ENCODE results near the gene TMSB15C. TPM values are rescaled to one million over a fixed set of nuclear protein-coding genes. Genes with fewer than 3 reads are reported as not detected.
"Not testable (repeated sequence)": the region's sequence is repeated elsewhere in the genome, so short reads cannot be mapped to it uniquely, and the experiment has no call there.

The TMSB15C gene
- total RNA-seq: 19.7 TPM
- 1.4 TPM for polyA plus RNA-seq

GRCh38 chrX:104075778-104076445 lies at the start of gene TMSB15C:
Gene TMSB15C (minus strand): TSS chrX:104076236.
- not testable (repeated sequence) for H3K36me3 ChIP-seq (ENCODE audit: insufficient read depth); H3K4me3 ChIP-seq (ENCODE audit: low read depth, low read length); H3K4me1 ChIP-seq (ENCODE audit: insufficient read depth); H3K27ac ChIP-seq (ENCODE audit: low read depth); DNase-seq (ENCODE audit: extremely low spot score)
- WGBS: no CpG with 5 or more reads among the region's 46 CpGs

- 80% methylated on average over 5 of the region's 5 CpGs for WGBS
- Histone ChIP-seq H3K4me3 (ENCODE audit: low read depth, low read length) (no peak overlapping the region), H3K4me1 (ENCODE audit: insufficient read depth) (no peaks in the 10 kb centered on the region), H3K27ac (ENCODE audit: low read depth) (no peak overlapping the region), H3K36me3 (ENCODE audit: insufficient read depth) (no peaks in the 10 kb centered on the region)
- no peak for DNase-seq (ENCODE audit: extremely low spot score)
Measured at GRCh38 chrX:104122829-104123228, 46.8 kb upstream of the TMSB15C start.

DNA sequence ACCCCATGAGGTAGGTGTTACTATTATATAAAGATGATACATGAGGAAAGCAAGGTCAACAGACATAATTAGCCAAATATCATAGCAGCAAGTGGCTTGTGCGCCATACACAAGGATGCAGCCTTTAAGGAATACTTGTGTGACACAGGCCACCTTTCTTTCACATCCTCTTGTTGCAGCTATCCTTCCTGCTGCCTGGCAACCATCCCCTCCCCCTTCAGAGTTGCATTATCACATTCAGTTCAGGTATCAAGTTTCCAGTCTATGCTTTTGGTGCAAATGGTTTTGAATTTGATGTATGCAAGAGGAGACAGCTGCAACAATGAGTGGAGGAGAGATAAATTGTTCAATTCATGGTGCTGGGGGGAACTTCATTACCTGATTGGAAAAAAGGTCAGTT lies 42.7 kb upstream of the TMSB15C start:
- 86% methylated on average over 1 of the region's 1 CpG for WGBS
- Histone ChIP-seq H3K27ac (ENCODE audit: low read depth) (no peak overlapping the region), H3K36me3 (ENCODE audit: insufficient read depth) (no peaks in the 10 kb centered on the region), H3K4me3 (ENCODE audit: low read depth, low read length) (no peak overlapping the region), H3K4me1 (ENCODE audit: insufficient read depth) (no peaks in the 10 kb centered on the region)
- DNase-seq (ENCODE audit: extremely low spot score): no peak

GRCh38 chrX:104117759-104118158 lies 41.7 kb upstream of the TMSB15C start:
- DNase-seq (ENCODE audit: extremely low spot score): no peak
- Histone ChIP-seq H3K4me1 (ENCODE audit: insufficient read depth) (no peaks in the 10 kb centered on the region), H3K4me3 (ENCODE audit: low read depth, low read length) (no peak overlapping the region), H3K36me3 (ENCODE audit: insufficient read depth) (no peaks in the 10 kb centered on the region), H3K27ac (ENCODE audit: low read depth) (no peak overlapping the region)

GRCh38 chrX:104113222-104113965 lies 37.4 kb upstream of the TMSB15C start:
- no peak overlapping the region for H3K27ac ChIP-seq (ENCODE audit: low read depth)
- DNase-seq (ENCODE audit: extremely low spot score): peak; percentile 45
- 6% methylated on average over 23 of the region's 24 CpGs for WGBS

DNA sequence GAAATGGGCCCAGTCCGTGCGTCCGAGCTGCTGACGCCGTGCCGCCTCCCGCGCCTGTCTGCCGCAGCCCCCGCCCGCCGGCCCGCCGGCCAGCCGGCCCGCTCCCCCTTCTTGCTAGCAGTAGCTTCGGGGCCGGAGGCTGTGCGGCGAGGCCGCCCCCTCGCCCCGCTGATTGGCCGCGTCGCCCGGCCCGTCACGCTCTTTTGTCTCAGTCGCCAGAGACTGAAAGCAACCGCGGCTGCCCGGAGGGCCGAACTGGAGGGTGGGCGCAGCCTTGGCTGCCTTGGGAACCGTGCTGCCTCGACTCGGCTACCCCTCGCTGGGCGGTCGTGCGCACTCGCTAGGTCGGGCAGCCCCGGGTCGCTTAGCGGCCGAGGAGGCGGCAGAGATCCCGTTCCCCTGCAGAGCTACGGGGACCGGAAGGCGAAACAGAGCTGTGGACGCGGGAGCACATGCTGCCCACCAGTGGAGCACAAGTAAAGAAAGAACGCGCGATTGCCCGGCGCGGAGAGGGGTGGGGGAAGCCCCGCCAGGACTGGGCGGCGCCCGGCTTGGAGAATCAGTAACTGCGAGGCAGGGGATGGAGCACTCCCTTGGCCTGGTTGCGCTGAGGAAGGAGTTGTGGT lies 36.4 kb upstream of the TMSB15C start, which contains the start of gene ZCCHC18:
TSS of gene ZCCHC18 (plus strand) at position 198 of the 626 bp plus-strand sequence. CDS start 1,589 bp downstream, outside the sequence.
- Histone ChIP-seq H3K4me3 (ENCODE audit: low read depth, low read length) (peak within 1 kb of the TSS; percentile 58), H3K4me1 (ENCODE audit: insufficient read depth) (no peaks in the 10 kb centered on the region), H3K27ac (ENCODE audit: low read depth) (peak within 1 kb of the TSS; percentile 41), H3K36me3 (ENCODE audit: insufficient read depth) (no peaks in the 10 kb centered on the region)
- under 1% methylated on average over 64 of the region's 67 CpGs for WGBS
- no peak for DNase-seq (ENCODE audit: extremely low spot score)

More at GRCh38 chrX:104113222-104113965, 37.4 kb upstream of the TMSB15C start:
- Histone ChIP-seq H3K36me3 (ENCODE audit: insufficient read depth) (no peaks in the 10 kb centered on the region), H3K4me1 (ENCODE audit: insufficient read depth) (no peaks in the 10 kb centered on the region), H3K4me3 (ENCODE audit: low read depth, low read length) (peak overlapping the region; percentile 58)

GRCh38 chrX:104110491-104111240 lies 34.6 kb upstream of the TMSB15C start:
- H3K36me3 ChIP-seq (ENCODE audit: insufficient read depth); DNase-seq (ENCODE audit: extremely low spot score); H3K4me3 ChIP-seq (ENCODE audit: low read depth, low read length); H3K27ac ChIP-seq (ENCODE audit: low read depth); H3K4me1 ChIP-seq (ENCODE audit: insufficient read depth): not testable (repeated sequence)
- WGBS: 70% methylated on average over 6 of the region's 6 CpGs

DNA sequence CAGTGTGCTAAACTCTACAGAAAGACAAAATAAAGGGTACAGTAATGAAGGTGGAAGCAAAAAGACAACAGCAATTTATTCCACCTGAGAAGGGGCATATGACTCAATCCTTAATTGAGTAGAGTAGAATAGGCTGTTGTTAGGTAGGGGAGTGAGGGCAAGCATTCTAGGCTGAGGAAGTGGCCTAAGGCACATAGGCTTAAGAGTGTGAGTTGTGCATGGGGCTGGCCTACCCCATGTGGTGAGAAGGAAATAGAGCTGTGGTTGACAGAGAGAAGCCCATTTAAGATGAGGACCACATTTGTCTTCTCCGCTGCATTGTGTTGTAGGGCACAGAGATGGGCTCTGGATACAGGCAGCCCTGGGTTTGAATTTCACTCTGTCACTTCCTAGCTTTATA lies 32.9 kb upstream of the TMSB15C start:
- no peaks in the 10 kb centered on the region for H3K4me1 ChIP-seq (ENCODE audit: insufficient read depth)
- no peak for DNase-seq (ENCODE audit: extremely low spot score)
- no peaks in the 10 kb centered on the region for H3K36me3 ChIP-seq (ENCODE audit: insufficient read depth)
- 90% methylated on average over 1 of the region's 1 CpG for WGBS
- H3K27ac ChIP-seq (ENCODE audit: low read depth): no peak overlapping the region
- no peak overlapping the region for H3K4me3 ChIP-seq (ENCODE audit: low read depth, low read length)

- DNase-seq (ENCODE audit: extremely low spot score): no peak
- Histone ChIP-seq H3K36me3 (ENCODE audit: insufficient read depth) (no peaks in the 10 kb centered on the region), H3K27ac (ENCODE audit: low read depth) (no peak overlapping the region), H3K4me3 (ENCODE audit: low read depth, low read length) (no peak overlapping the region), H3K4me1 (ENCODE audit: insufficient read depth) (no peaks in the 10 kb centered on the region)
- WGBS: 79% methylated on average over 11 of the region's 11 CpGs
Measured at GRCh38 chrX:104105330-104106262, 29.6 kb upstream of the TMSB15C start.

DNA sequence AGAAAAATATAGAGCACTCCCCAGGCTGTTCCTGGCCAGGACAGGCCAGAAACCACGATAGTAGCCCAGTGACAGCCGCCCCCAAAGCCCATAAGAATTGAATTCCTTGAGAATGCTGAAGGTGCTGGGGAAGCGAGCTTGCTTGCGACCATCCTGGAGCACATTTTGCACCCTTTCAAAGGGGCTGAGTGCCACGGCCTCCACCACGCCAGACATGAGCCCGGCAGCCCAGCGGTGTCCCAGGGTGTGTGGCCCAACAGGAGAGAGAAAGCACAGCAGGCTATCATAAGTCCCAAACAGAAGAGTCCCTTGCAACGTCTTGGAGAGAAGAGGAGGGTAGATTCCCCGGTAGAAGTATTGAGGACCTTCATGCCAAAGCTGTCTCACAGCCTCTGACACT lies 28.6 kb upstream of the TMSB15C start:
- no peak overlapping the region for H3K4me3 ChIP-seq (ENCODE audit: low read depth, low read length)
- no peak overlapping the region for H3K27ac ChIP-seq (ENCODE audit: low read depth)
- H3K36me3 ChIP-seq (ENCODE audit: insufficient read depth): no peaks in the 10 kb centered on the region
- no peaks in the 10 kb centered on the region for H3K4me1 ChIP-seq (ENCODE audit: insufficient read depth)
- WGBS: 96% methylated on average over 10 of the region's 10 CpGs
- no peak for DNase-seq (ENCODE audit: extremely low spot score)

DNA sequence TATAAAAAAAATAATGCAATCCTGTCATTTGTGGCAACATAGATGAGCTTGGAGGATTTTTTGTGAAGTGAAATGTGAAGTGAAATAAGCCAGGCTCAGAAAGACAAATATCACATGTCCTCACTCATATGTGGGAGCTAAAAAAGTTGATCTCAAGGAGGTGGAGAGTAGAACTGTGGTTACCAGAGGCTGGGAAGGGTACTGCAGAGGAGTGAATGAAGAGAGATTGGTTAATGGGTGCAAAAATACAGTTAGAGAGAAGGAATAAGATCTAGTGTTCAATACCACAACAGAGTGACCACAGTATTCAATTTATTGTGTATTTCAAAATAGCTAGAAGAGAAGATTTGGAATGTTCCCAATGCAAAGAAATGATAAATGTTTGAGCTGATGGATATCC lies 22.9 kb upstream of the TMSB15C start:
- Histone ChIP-seq H3K36me3 (ENCODE audit: insufficient read depth) (no peaks in the 10 kb centered on the region), H3K4me3 (ENCODE audit: low read depth, low read length) (no peak overlapping the region), H3K4me1 (ENCODE audit: insufficient read depth) (no peaks in the 10 kb centered on the region), H3K27ac (ENCODE audit: low read depth) (no peak overlapping the region)
- DNase-seq (ENCODE audit: extremely low spot score): no peak

GRCh38 chrX:104098151-104098808 lies 22.2 kb upstream of the TMSB15C start:
- under 1% methylated on average over 4 of the region's 4 CpGs for WGBS
- Histone ChIP-seq H3K4me3 (ENCODE audit: low read depth, low read length) (no peak overlapping the region), H3K36me3 (ENCODE audit: insufficient read depth) (no peaks in the 10 kb centered on the region), H3K27ac (ENCODE audit: low read depth) (no peak overlapping the region), H3K4me1 (ENCODE audit: insufficient read depth) (no peaks in the 10 kb centered on the region)
- no peak for DNase-seq (ENCODE audit: extremely low spot score)
